Stimulated activated naive CD8-positive, alpha-beta T cell treated with anti-CD3 and anti-CD28 coated beads, Interleukin-15, amount 100 ng/mL, for 72 hours (primary cell): ENCODE data around the gene UNC13A.

Experiments
- ATAC-seq: fragments of 150-1000 bp; cut with Tn5 transposase; 2 replicates; pipeline ENCODE4 v1.10.0; 2021; ENCODE audit warnings: mild to moderate bottlenecking, moderate library complexity
- DNase-seq, 2 donors: peaks; one replicate each; pipeline ENCODE4 v3.0.0; 2021 to 2022
- H3K27ac Mint-ChIP-seq, 2 donors: one replicate each; pipeline ENCODE4 v1.8.0; 2022; ENCODE audit warnings: mild to moderate bottlenecking in 2 of 2, mixed read lengths in 2 of 2, moderate library complexity in 2 of 2
- H3K27me3 Mint-ChIP-seq: one replicate; pipeline ENCODE4 v1.8.0; 2022; ENCODE audit warnings: mixed read lengths
- H3K4me1 Mint-ChIP-seq: one replicate; pipeline ENCODE4 v1.8.0; 2022; ENCODE audit warnings: mild to moderate bottlenecking, mixed read lengths
- H3K4me3 Mint-ChIP-seq, 2 donors: one replicate each; pipeline ENCODE4 v1.8.0; 2022; ENCODE audit warnings: mild to moderate bottlenecking in 2 of 2, mixed read lengths in 2 of 2, moderate library complexity in 1 of 2
- H3K9me3 Mint-ChIP-seq, 2 donors: one replicate each; pipeline ENCODE4 v1.8.0; 2022; ENCODE audit warnings: mixed read lengths in 2 of 2

The UNC13A gene

GRCh38 chr19:17656970-17657369 is 31.2 kb downstream of the UNC13A start:
- Mint-ChIP-seq H3K27me3 (peaks cover 17% of the 10 kb centered on the region), H3K4me3 (no peak overlapping the region), H3K4me1 (no peaks in the 10 kb centered on the region), H3K9me3 (no peaks in the 10 kb centered on the region), H3K27ac (peak overlapping the region in 1 of 2 donors; percentile 38)
- ATAC-seq = no peak
- DNase-seq = no peak

GRCh38 chr19:17655751-17656472 is 32.2 kb downstream of the UNC13A start:
- peaks cover 17% of the 10 kb centered on the region for H3K27me3 Mint-ChIP-seq

GRCh38 chr19:17654993-17655392 is 33.2 kb downstream of the UNC13A start:
- no peak overlapping the region for H3K4me3 Mint-ChIP-seq
- ATAC-seq = no peak
- H3K4me1 Mint-ChIP-seq = no peaks in the 10 kb centered on the region
- no peaks in the 10 kb centered on the region for H3K9me3 Mint-ChIP-seq
- no peak for DNase-seq
- peaks cover 17% of the 10 kb centered on the region for H3K27me3 Mint-ChIP-seq
- no peak overlapping the region for H3K27ac Mint-ChIP-seq

More at GRCh38 chr19:17655751-17656472, 32.2 kb downstream of the UNC13A start:
- no peak for ATAC-seq
- Mint-ChIP-seq H3K4me1 (no peaks in the 10 kb centered on the region), H3K4me3 (no peak overlapping the region), H3K27ac (no peak overlapping the region), H3K9me3 (no peaks in the 10 kb centered on the region)
- no peak for DNase-seq

GRCh38 chr19:17652627-17653026 is 35.5 kb downstream of the UNC13A start:
- H3K27ac Mint-ChIP-seq = peak overlapping the region in 1 of 2 donors; percentile 3
- H3K4me1 Mint-ChIP-seq = no peaks in the 10 kb centered on the region
- DNase-seq = no peak
- no peak overlapping the region for H3K4me3 Mint-ChIP-seq
- H3K9me3 Mint-ChIP-seq = no peaks in the 10 kb centered on the region
- peaks cover 9% of the 10 kb centered on the region for H3K27me3 Mint-ChIP-seq
- no peak for ATAC-seq

- no peak for ATAC-seq
Observed at GRCh38 chr19:17648786-17649185, 39.4 kb downstream of the UNC13A start.

GRCh38 chr19:17648097-17648660 is 40.0 kb downstream of the UNC13A start:
- DNase-seq (no peak), ATAC-seq (no peak)
- Mint-ChIP-seq H3K4me3 (no peak overlapping the region), H3K9me3 (no peaks in the 10 kb centered on the region), H3K27ac (no peak overlapping the region), H3K27me3 (peaks cover 14% of the 10 kb centered on the region), H3K4me1 (no peaks in the 10 kb centered on the region)

More at GRCh38 chr19:17648786-17649185, 39.4 kb downstream of the UNC13A start:
- Mint-ChIP-seq H3K4me1 (no peaks in the 10 kb centered on the region), H3K27ac (no peak overlapping the region), H3K9me3 (no peaks in the 10 kb centered on the region), H3K27me3 (peaks cover 11% of the 10 kb centered on the region), H3K4me3 (no peak overlapping the region)
- DNase-seq = no peak

GRCh38 chr19:17647071-17648020 is 40.8 kb downstream of the UNC13A start:
- ATAC-seq = no peak
- no peaks in the 10 kb centered on the region for H3K9me3 Mint-ChIP-seq
- no peaks in the 10 kb centered on the region for H3K4me1 Mint-ChIP-seq
- H3K27me3 Mint-ChIP-seq = peaks cover 14% of the 10 kb centered on the region
- no peak overlapping the region for H3K27ac Mint-ChIP-seq
- no peak for DNase-seq
- no peak overlapping the region for H3K4me3 Mint-ChIP-seq

GRCh38 chr19:17646441-17646840 is 41.7 kb downstream of the UNC13A start:
- ATAC-seq (no peak), DNase-seq (no peak)
- Mint-ChIP-seq H3K9me3 (no peaks in the 10 kb centered on the region), H3K27ac (no peak overlapping the region), H3K4me1 (no peaks in the 10 kb centered on the region), H3K27me3 (peaks cover 14% of the 10 kb centered on the region), H3K4me3 (no peak overlapping the region)

GRCh38 chr19:17645339-17645963 is 42.7 kb downstream of the UNC13A start:
- Mint-ChIP-seq H3K27ac (no peak overlapping the region), H3K27me3 (peaks cover 14% of the 10 kb centered on the region)
- no peak for ATAC-seq

GRCh38 chr19:17642656-17643055 is 45.5 kb downstream of the UNC13A start:
- Mint-ChIP-seq H3K4me1 (no peaks in the 10 kb centered on the region), H3K27me3 (peaks cover 30% of the 10 kb centered on the region), H3K9me3 (no peaks in the 10 kb centered on the region), H3K4me3 (no peak overlapping the region), H3K27ac (no peak overlapping the region)
- ATAC-seq = no peak
- no peak for DNase-seq

More at GRCh38 chr19:17645339-17645963, 42.7 kb downstream of the UNC13A start:
- no peaks in the 10 kb centered on the region for H3K9me3 Mint-ChIP-seq
- no peak overlapping the region for H3K4me3 Mint-ChIP-seq
- no peak for DNase-seq
- H3K4me1 Mint-ChIP-seq = no peaks in the 10 kb centered on the region

GRCh38 chr19:17641846-17642245 is 46.3 kb downstream of the UNC13A start:
- H3K4me3 Mint-ChIP-seq = no peak overlapping the region
- peaks cover 30% of the 10 kb centered on the region for H3K27me3 Mint-ChIP-seq
- ATAC-seq = no peak
- no peak for DNase-seq
- H3K9me3 Mint-ChIP-seq = no peaks in the 10 kb centered on the region
- H3K27ac Mint-ChIP-seq = no peak overlapping the region
- no peaks in the 10 kb centered on the region for H3K4me1 Mint-ChIP-seq

- no peak overlapping the region for H3K4me3 Mint-ChIP-seq
- no peak for ATAC-seq
- H3K4me1 Mint-ChIP-seq = no peaks in the 10 kb centered on the region
- no peak for DNase-seq
- H3K9me3 Mint-ChIP-seq = no peaks in the 10 kb centered on the region
- peaks cover 30% of the 10 kb centered on the region for H3K27me3 Mint-ChIP-seq
- no peak overlapping the region for H3K27ac Mint-ChIP-seq
Observed at GRCh38 chr19:17641181-17641580, 47.0 kb downstream of the UNC13A start.

- no peaks in the 10 kb centered on the region for H3K4me1 Mint-ChIP-seq
- no peak overlapping the region for H3K27ac Mint-ChIP-seq
- no peak overlapping the region for H3K4me3 Mint-ChIP-seq
- ATAC-seq (no peak), DNase-seq (no peak)
- H3K9me3 Mint-ChIP-seq = no peaks in the 10 kb centered on the region
- H3K27me3 Mint-ChIP-seq = no peaks in the 10 kb centered on the region
Observed at GRCh38 chr19:17633700-17634099, 54.5 kb downstream of the UNC13A start.

GRCh38 chr19:17632577-17632976 is 55.6 kb downstream of the UNC13A start:
- H3K27ac Mint-ChIP-seq = no peak overlapping the region
- H3K4me1 Mint-ChIP-seq = no peaks in the 10 kb centered on the region
- no peak overlapping the region for H3K4me3 Mint-ChIP-seq
- H3K9me3 Mint-ChIP-seq = no peaks in the 10 kb centered on the region
- no peaks in the 10 kb centered on the region for H3K27me3 Mint-ChIP-seq
- DNase-seq = no peak
- ATAC-seq = no peak

- Mint-ChIP-seq H3K27ac (no peak overlapping the region), H3K9me3 (no peaks in the 10 kb centered on the region), H3K4me1 (no peaks in the 10 kb centered on the region), H3K27me3 (no peaks in the 10 kb centered on the region), H3K4me3 (no peak overlapping the region)
- DNase-seq = no peak
- ATAC-seq = no peak
Observed at GRCh38 chr19:17629760-17630159, 58.4 kb downstream of the UNC13A start.
